SH-SY5Y (cell line): Measurements from ENCODE around the gene TMEM117.

Experiments used
- GATA2 ChIP-seq: IDR thresholded peaks from 2 replicates; pipeline ENCODE4 v1.6.1; 2011; ENCODE audit warnings: mild to moderate bottlenecking, low read depth, low read length
- GATA3 ChIP-seq: IDR thresholded peaks from 2 replicates; pipeline ENCODE4 v1.6.1; 2011; ENCODE audit warnings: low read depth, mild to moderate bottlenecking, low read length, moderate library complexity

Gene TMEM117

GRCh38 chr12:44184499-44185206 lies 348.8 kb downstream of the TMEM117 start:
- TF ChIP-seq GATA2 (no peak), GATA3 (no peak)

GRCh38 chr12:44193281-44193680 lies 357.4 kb downstream of the TMEM117 start:
- TF ChIP-seq GATA3 = no peak
- no peak for TF ChIP-seq GATA2

- no peak for TF ChIP-seq GATA2
These were observed 370.2 kb downstream of the TMEM117 start for GRCh38 chr12:44206045-44206444.

- TF ChIP-seq GATA2 (no peak), GATA3 (no peak)
These were observed 381.4 kb downstream of the TMEM117 start for GRCh38 chr12:44217146-44217883.

GRCh38 chr12:44223736-44224135 lies 387.9 kb downstream of the TMEM117 start:
- TF ChIP-seq GATA3 = no peak
- no peak for TF ChIP-seq GATA2

- TF ChIP-seq GATA3 = no peak
- no peak for TF ChIP-seq GATA2
These were observed 388.7 kb downstream of the TMEM117 start for GRCh38 chr12:44224399-44225148.

GRCh38 chr12:44225149-44225510 lies 389.2 kb downstream of the TMEM117 start:
- TF ChIP-seq GATA3 = no peak
- no peak for TF ChIP-seq GATA2

- TF ChIP-seq GATA3 = no peak
- no peak for TF ChIP-seq GATA2
These were observed 391.7 kb downstream of the TMEM117 start for GRCh38 chr12:44227616-44228015.

- TF ChIP-seq GATA2 (no peak), GATA3 (no peak)
These were observed 394.0 kb downstream of the TMEM117 start for GRCh38 chr12:44229846-44230245.

- TF ChIP-seq GATA2 (no peak), GATA3 (no peak)
These were observed 399.8 kb downstream of the TMEM117 start for GRCh38 chr12:44235674-44236073.

GRCh38 chr12:44240186-44240585 lies 404.3 kb downstream of the TMEM117 start:
- TF ChIP-seq GATA3 (no peak), GATA2 (no peak)

- no peak for TF ChIP-seq GATA2
- TF ChIP-seq GATA3 = no peak
These were observed 410.1 kb downstream of the TMEM117 start for GRCh38 chr12:44245932-44246331.

GRCh38 chr12:44246482-44247105 lies 410.7 kb downstream of the TMEM117 start:
- no peak for TF ChIP-seq GATA3
- no peak for TF ChIP-seq GATA2

- no peak for TF ChIP-seq GATA3
- no peak for TF ChIP-seq GATA2
These were observed 411.7 kb downstream of the TMEM117 start for GRCh38 chr12:44247588-44247987.

GRCh38 chr12:44248436-44248835 lies 412.6 kb downstream of the TMEM117 start:
- TF ChIP-seq GATA2 (no peak), GATA3 (no peak)
